ENCODE results near the gene ARID3A. TPM values are rescaled to one million over a fixed set of nuclear protein-coding genes. Genes with fewer than 3 reads are reported as not detected.

The ARID3A gene
- total and polyA plus RNA-seq, 2 of the 13 experiments (the other 11 are each of a cell fraction or from before 2014, with no cell fraction given) = 71.3 to 77.9 TPM

- Histone ChIP-seq H3K4me3 (replicated peaks in 1 of 3; ENCODE audit: insufficient read depth in 1 of 3, low read depth in 2 of 3, low read length in 3 of 3) (peak overlapping the region; percentile 88 to 98 (median 96)), H3K36me3 (replicated peaks in 1 of 2; ENCODE audit: control insufficient read depth in 1 of 2, insufficient read depth in 2 of 2, low read length in 2 of 2) (peaks cover 10 to 29% of the 10 kb centered on the region in 2 experiments; a peak in 4 of 5 replicates), H3K27me3 (ENCODE audit: control insufficient read depth in 1 of 2, insufficient read depth in 2 of 2, low read length in 2 of 2) (no peaks in the 10 kb centered on the region), H4K20me1 (ENCODE audit: insufficient read depth, low read length) (peaks cover 15% of the 10 kb centered on the region; the same call in 1 of the 2 replicates), H3K79me2 (ENCODE audit: insufficient read depth, low read length) (peaks cover 61% of the 10 kb centered on the region), H3K4me2 (ENCODE audit: low read depth, low read length) (peak overlapping the region; percentile 93), H3K9ac (ENCODE audit: insufficient read depth, low read depth, low read length) (peak overlapping the region; percentile 98), H2AFZ (ENCODE audit: low read length) (no peak overlapping the region), H3K27ac (ENCODE audit: extremely low read length, insufficient read depth, low read length) (peak overlapping the region; percentile 92), H3K4me1 (ENCODE audit: insufficient read depth, low read length) (peaks cover 57% of the 10 kb centered on the region), H3K9me3 (ENCODE audit: low read length) (no peaks in the 10 kb centered on the region)
- DNase-seq (ENCODE audit: low spot score) (peak; percentile 37), FAIRE-seq (no peak), ATAC-seq (peak; percentile 2; the same call in 2 of the 3 replicates)
- ChIA-PET POLR2A (interaction anchor here (0.7 to 2.2 kb wide), 9 partner anchors 8 to 170 kb away, joined by 3 to 42 read pairs (median 4); partner anchors contain the start of gene WDR18), CTCF (ENCODE audit: low intra/inter-chr PET ratio, low total read pairs) (no interaction called here)
- 0% methylated on average over 2 of the region's 15 CpGs for WGBS (ENCODE audit: low lambda C conversion rate)
- no TSS peak for BruUV-seq (replicated peaks)
- intact Hi-C loops (cut with micrococcal nuclease; ENCODE audit: unreplicated experiment) = loop anchor here (10.0 kb wide), 1 partner anchor 263 kb away; the partner anchor contains the start of gene RNF126
- in situ Hi-C loops (cut with HindIII; ENCODE audit: extremely low pct_ligation_motif_present, low pct_unique_long_range_greater_than_20kb) = loop anchor here (5.0 kb wide), 1 partner anchor 35 kb away; no protein-coding TSS in a partner anchor
- TF ChIP-seq ZNF781 (CRISPR knock-in tag; IDR thresholded peaks at IDR 0.05; ENCODE audit: borderline replicate concordance, not compliant biosample characterization) (no peak), ATRX (CRISPR knock-in tag; IDR thresholded peaks at IDR 0.05; ENCODE audit: borderline replicate concordance) (no peak), HDAC1 (CRISPR knock-in tag; IDR thresholded peaks at IDR 0.05) (no peak), ZNF614 (CRISPR knock-in tag; IDR thresholded peaks at IDR 0.05; ENCODE audit: borderline replicate concordance) (no peak), RXRB (CRISPR knock-in tag; IDR thresholded peaks at IDR 0.05; ENCODE audit: borderline replicate concordance) (no peak), ZNF263 (CRISPR knock-in tag; IDR thresholded peaks at IDR 0.05) (no peak), SRY (CRISPR knock-in tag; IDR thresholded peaks at IDR 0.05) (no peak), GFI1 (CRISPR knock-in tag; IDR thresholded peaks at IDR 0.05; ENCODE audit: borderline replicate concordance) (no peak), MED13 (CRISPR knock-in tag; IDR thresholded peaks at IDR 0.05) (no peak), TFAP4 (IDR thresholded peaks at IDR 0.05; ENCODE audit: borderline replicate concordance, low read depth) (peak; percentile 51; the same call in 1 of the 2 replicates), MYC (CRISPR knock-in tag; IDR thresholded peaks at IDR 0.05; ENCODE audit: borderline replicate concordance) (peak; percentile 16; the same call in 1 of the 2 replicates), PLRG1 (conservative IDR thresholded peaks at IDR 0.05) (no peak), ZNF687 (CRISPR knock-in tag; IDR thresholded peaks at IDR 0.05) (peak; percentile 37; the same call in 1 of the 2 replicates), ZFP41 (CRISPR knock-in tag; IDR thresholded peaks at IDR 0.05; ENCODE audit: borderline replicate concordance) (no peak), ZNF292 (CRISPR knock-in tag; IDR thresholded peaks at IDR 0.05; ENCODE audit: borderline replicate concordance, low read depth) (no peak), ATF7 (IDR thresholded peaks at IDR 0.05) (no peak), ATF7 (CRISPR knock-in tag; IDR thresholded peaks at IDR 0.05) (no peak), ZNF101 (CRISPR knock-in tag; IDR thresholded peaks at IDR 0.05; ENCODE audit: borderline replicate concordance, low read depth) (no peak)
Measured at GRCh38 chr19:927351-927779, 1.5 kb downstream of the ARID3A start.

All from HepG2 (cell line).